ENCODE data around the gene KIFC3. TPM values are rescaled to one million over a fixed set of nuclear protein-coding genes. Genes with fewer than 3 reads are reported as not detected.

The KIFC3 gene
- total and polyA plus RNA-seq, 2 of the 13 experiments (the other 11 are each of a cell fraction or from before 2014, with no cell fraction given): 42.1 to 45.3 TPM

GRCh38 chr16:57821149-57821971, 19.1 kb upstream of the KIFC3 start (continued):
- TF ChIP-seq TRAFD1 (CRISPR knock-in tag; IDR thresholded peaks at IDR 0.05; ENCODE audit: borderline replicate concordance): no peak
- TF ChIP-seq ZNF747 (CRISPR knock-in tag; IDR thresholded peaks at IDR 0.05; ENCODE audit: borderline replicate concordance): 0 out of 2 replicates have a peak, but pooled peaks have one; percentile 12
- TF ChIP-seq, protein P1, sequence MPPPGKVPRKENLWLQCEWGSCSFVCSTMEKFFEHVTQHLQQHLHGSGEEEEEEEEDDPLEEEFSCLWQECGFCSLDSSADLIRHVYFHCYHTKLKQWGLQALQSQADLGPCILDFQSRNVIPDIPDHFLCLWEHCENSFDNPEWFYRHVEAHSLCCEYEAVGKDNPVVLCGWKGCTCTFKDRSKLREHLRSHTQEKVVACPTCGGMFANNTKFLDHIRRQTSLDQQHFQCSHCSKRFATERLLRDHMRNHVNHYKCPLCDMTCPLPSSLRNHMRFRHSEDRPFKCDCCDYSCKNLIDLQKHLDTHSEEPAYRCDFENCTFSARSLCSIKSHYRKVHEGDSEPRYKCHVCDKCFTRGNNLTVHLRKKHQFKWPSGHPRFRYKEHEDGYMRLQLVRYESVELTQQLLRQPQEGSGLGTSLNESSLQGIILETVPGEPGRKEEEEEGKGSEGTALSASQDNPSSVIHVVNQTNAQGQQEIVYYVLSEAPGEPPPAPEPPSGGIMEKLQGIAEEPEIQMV (CRISPR knock-in tag; IDR thresholded peaks at IDR 0.05; ENCODE audit: low read depth): 0 out of 2 replicates have a peak, but pooled peaks have one; percentile 23
- 0 out of 2 replicates have a peak, but pooled peaks have one; percentile 11 for TF ChIP-seq ZNF235 (CRISPR knock-in tag; IDR thresholded peaks at IDR 0.05; ENCODE audit: borderline replicate concordance)
- peak; percentile 66 for TF ChIP-seq ZNF629 (CRISPR knock-in tag; conservative IDR thresholded peaks at IDR 0.05)
- TF ChIP-seq SCMH1 (CRISPR knock-in tag; IDR thresholded peaks at IDR 0.05; ENCODE audit: borderline replicate concordance): no peak
- 0 out of 2 replicates have a peak, but pooled peaks have one; percentile 31 for TF ChIP-seq TBX2 (CRISPR knock-in tag; IDR thresholded peaks at IDR 0.05; ENCODE audit: borderline replicate concordance)
- peak; percentile 49 for TF ChIP-seq HIC2 (CRISPR knock-in tag; IDR thresholded peaks at IDR 0.05; ENCODE audit: low read depth)
- peak; percentile 78; the same call in 1 of the 2 replicates for TF ChIP-seq HNF4G (IDR thresholded peaks at IDR 0.05; ENCODE audit: borderline replicate concordance, low read depth, low read length)
- TF ChIP-seq HNF4G (CRISPR knock-in tag; IDR thresholded peaks at IDR 0.05; ENCODE audit: borderline replicate concordance, low read depth): peak; percentile 38; the same call in 1 of the 2 replicates
- TF ChIP-seq ZFP90 (CRISPR knock-in tag; IDR thresholded peaks at IDR 0.05; ENCODE audit: borderline replicate concordance): 0 out of 2 replicates have a peak, but pooled peaks have one; percentile 16
- TF ChIP-seq, protein P2, sequence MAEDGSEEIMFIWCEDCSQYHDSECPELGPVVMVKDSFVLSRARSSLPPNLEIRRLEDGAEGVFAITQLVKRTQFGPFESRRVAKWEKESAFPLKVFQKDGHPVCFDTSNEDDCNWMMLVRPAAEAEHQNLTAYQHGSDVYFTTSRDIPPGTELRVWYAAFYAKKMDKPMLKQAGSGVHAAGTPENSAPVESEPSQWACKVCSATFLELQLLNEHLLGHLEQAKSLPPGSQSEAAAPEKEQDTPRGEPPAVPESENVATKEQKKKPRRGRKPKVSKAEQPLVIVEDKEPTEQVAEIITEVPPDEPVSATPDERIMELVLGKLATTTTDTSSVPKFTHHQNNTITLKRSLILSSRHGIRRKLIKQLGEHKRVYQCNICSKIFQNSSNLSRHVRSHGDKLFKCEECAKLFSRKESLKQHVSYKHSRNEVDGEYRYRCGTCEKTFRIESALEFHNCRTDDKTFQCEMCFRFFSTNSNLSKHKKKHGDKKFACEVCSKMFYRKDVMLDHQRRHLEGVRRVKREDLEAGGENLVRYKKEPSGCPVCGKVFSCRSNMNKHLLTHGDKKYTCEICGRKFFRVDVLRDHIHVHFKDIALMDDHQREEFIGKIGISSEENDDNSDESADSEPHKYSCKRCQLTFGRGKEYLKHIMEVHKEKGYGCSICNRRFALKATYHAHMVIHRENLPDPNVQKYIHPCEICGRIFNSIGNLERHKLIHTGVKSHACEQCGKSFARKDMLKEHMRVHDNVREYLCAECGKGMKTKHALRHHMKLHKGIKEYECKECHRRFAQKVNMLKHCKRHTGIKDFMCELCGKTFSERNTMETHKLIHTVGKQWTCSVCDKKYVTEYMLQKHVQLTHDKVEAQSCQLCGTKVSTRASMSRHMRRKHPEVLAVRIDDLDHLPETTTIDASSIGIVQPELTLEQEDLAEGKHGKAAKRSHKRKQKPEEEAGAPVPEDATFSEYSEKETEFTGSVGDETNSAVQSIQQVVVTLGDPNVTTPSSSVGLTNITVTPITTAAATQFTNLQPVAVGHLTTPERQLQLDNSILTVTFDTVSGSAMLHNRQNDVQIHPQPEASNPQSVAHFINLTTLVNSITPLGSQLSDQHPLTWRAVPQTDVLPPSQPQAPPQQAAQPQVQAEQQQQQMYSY (CRISPR knock-in tag; IDR thresholded peaks at IDR 0.05): 0 out of 2 replicates have a peak, but pooled peaks have one; percentile 30
- TF ChIP-seq, protein P3, sequence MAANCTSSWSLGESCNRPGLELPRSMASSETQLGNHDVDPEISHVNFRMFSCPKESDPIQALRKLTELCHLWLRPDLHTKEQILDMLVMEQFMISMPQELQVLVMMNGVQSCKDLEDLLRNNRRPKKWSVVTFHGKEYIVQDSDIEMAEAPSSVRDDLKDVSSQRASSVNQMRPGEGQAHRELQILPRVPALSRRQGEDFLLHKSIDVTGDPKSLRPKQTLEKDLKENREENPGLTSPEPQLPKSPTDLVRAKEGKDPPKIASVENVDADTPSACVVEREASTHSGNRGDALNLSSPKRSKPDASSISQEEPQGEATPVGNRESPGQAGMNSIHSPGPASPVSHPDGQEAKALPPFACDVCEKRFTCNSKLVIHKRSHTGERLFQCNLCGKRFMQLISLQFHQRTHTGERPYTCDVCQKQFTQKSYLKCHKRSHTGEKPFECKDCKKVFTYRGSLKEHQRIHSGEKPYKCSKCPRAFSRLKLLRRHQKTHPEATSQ (CRISPR knock-in tag; IDR thresholded peaks at IDR 0.05; ENCODE audit: borderline replicate concordance): peak; percentile 95; the same call in 1 of the 2 replicates
- TF ChIP-seq NCOR1 (IDR thresholded peaks at IDR 0.05; ENCODE audit: borderline replicate concordance, low read length): peak; percentile 62; the same call in 1 of the 2 replicates
- peak; percentile 78 for TF ChIP-seq HNF4A (CRISPR knock-in tag; IDR thresholded peaks at IDR 0.05)
- no peak for TF ChIP-seq MXD4 (CRISPR knock-in tag; IDR thresholded peaks at IDR 0.05)

Measured in HepG2 (cell line).